Osteocyte (in vitro differentiated cells): ENCODE measurements around the gene RANBP3. TPM values are rescaled to one million over a fixed set of nuclear protein-coding genes. Genes with fewer than 3 reads are reported as not detected.

Experiments
- DNase-seq: peaks from one replicate; pipeline ENCODE4 v3.0.0; 2021; ENCODE audit warnings: mixed read lengths; ENCODE audit not compliant: unreplicated experiment; ENCODE audit errors: extremely low spot score
- H3K27ac Mint-ChIP-seq: one replicate; pipeline ENCODE4 v1.8.0; 2021; ENCODE audit warnings: mild to moderate bottlenecking, mixed read lengths; ENCODE audit not compliant: unreplicated experiment
- H3K27me3 Mint-ChIP-seq: one replicate; pipeline ENCODE4 v1.8.0; 2021; ENCODE audit warnings: mixed read lengths; ENCODE audit not compliant: unreplicated experiment
- H3K36me3 Mint-ChIP-seq: one replicate; pipeline ENCODE4 v1.8.0; 2021; ENCODE audit warnings: mixed read lengths; ENCODE audit not compliant: unreplicated experiment
- H3K4me1 Mint-ChIP-seq: one replicate; pipeline ENCODE4 v1.8.0; 2021; ENCODE audit warnings: mixed read lengths; ENCODE audit not compliant: unreplicated experiment
- H3K4me3 Mint-ChIP-seq: one replicate; pipeline ENCODE4 v1.8.0; 2021; ENCODE audit warnings: mild to moderate bottlenecking, moderate library complexity, mixed read lengths; ENCODE audit not compliant: unreplicated experiment
- H3K9me3 Mint-ChIP-seq: one replicate; pipeline ENCODE4 v1.8.0; 2021; ENCODE audit warnings: mixed read lengths; ENCODE audit not compliant: unreplicated experiment
- total RNA-seq: library from RNA; stranded (reverse); gene quantifications from 2 replicates; pipeline ENCODE4 v1.2.1, GENCODE V29; 2021
- TF ChIP-seq, protein P1 (sequence below): fragments of 200-600 bp; sonication (generic); IDR thresholded peaks from 2 replicates; pipeline ENCODE4 v1.5.0; 2021; ENCODE audit warnings: antibody characterized with exemption, mild to moderate bottlenecking, moderate library complexity

RANBP3 gene
- total RNA-seq, 1 donor from 2014 or later, result 74.9 TPM

DNA sequence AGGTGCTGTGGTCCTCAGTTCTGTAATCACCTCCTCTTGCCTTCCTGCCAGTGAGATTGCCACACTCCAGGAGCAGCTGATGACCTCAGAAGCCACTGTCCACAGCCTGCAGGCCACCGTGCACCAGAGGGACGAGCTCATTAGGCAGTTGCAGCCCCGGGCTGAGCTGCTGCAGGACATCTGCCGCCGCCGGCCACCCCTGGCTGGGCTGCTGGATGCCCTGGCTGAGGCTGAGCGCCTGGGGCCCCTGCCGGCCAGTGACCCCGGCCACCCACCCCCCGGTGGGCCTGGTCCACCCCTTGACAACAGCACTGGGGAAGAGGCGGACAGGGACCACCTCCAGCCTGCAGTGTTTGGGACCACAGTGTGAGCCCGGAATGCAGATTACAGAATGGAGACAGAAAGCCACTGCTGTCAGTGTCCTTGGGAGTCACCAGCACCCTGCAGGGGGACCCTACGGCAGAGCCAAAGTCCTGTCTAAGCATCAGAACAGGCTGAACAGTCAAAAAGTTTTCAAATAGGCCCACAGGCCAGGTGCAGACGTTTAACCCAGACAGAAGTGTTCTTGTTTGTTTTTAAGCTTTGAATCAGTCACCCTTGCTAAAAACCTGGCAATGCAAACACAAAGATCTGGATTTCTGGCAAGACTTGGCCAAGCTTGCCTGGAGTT, 69.0 kb downstream of the RANBP3 start:
- Mint-ChIP-seq H3K36me3 (peaks cover 7% of the 10 kb centered on the region), H3K4me3 (no peak overlapping the region), H3K27me3 (no peaks in the 10 kb centered on the region), H3K9me3 (no peaks in the 10 kb centered on the region), H3K4me1 (peaks cover 14% of the 10 kb centered on the region), H3K27ac (no peak overlapping the region)
- TF ChIP-seq, protein P1, sequence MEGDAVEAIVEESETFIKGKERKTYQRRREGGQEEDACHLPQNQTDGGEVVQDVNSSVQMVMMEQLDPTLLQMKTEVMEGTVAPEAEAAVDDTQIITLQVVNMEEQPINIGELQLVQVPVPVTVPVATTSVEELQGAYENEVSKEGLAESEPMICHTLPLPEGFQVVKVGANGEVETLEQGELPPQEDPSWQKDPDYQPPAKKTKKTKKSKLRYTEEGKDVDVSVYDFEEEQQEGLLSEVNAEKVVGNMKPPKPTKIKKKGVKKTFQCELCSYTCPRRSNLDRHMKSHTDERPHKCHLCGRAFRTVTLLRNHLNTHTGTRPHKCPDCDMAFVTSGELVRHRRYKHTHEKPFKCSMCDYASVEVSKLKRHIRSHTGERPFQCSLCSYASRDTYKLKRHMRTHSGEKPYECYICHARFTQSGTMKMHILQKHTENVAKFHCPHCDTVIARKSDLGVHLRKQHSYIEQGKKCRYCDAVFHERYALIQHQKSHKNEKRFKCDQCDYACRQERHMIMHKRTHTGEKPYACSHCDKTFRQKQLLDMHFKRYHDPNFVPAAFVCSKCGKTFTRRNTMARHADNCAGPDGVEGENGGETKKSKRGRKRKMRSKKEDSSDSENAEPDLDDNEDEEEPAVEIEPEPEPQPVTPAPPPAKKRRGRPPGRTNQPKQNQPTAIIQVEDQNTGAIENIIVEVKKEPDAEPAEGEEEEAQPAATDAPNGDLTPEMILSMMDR, result no peak
- no peak for DNase-seq

DNA sequence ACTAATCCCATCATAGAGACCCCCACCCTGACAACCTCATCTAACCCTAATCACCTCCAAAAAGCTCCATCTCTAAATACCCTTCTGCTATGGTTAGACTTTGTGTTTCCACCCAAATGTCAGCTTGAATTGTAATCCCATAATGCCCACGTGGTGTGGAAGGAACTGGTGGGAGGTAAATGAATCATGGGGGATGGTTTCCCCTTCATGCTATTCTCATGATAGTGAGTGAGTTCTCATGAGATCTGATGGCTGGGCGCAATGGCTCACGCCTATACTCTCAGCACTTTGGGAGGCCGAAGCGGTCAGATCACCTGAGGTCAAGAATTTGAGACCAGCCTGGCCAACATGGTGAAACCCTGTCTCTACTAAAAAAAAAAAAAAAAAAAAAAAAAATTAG, 70.7 kb downstream of the RANBP3 start:
- H3K4me3 Mint-ChIP-seq, result no peak overlapping the region
- TF ChIP-seq, protein P1, result no peak
- H3K9me3 Mint-ChIP-seq, result no peaks in the 10 kb centered on the region
- DNase-seq, result no peak
- no peak overlapping the region for H3K27ac Mint-ChIP-seq
- H3K27me3 Mint-ChIP-seq, result no peaks in the 10 kb centered on the region
- peaks cover 18% of the 10 kb centered on the region for H3K4me1 Mint-ChIP-seq
- H3K36me3 Mint-ChIP-seq, result peaks cover 7% of the 10 kb centered on the region

DNA sequence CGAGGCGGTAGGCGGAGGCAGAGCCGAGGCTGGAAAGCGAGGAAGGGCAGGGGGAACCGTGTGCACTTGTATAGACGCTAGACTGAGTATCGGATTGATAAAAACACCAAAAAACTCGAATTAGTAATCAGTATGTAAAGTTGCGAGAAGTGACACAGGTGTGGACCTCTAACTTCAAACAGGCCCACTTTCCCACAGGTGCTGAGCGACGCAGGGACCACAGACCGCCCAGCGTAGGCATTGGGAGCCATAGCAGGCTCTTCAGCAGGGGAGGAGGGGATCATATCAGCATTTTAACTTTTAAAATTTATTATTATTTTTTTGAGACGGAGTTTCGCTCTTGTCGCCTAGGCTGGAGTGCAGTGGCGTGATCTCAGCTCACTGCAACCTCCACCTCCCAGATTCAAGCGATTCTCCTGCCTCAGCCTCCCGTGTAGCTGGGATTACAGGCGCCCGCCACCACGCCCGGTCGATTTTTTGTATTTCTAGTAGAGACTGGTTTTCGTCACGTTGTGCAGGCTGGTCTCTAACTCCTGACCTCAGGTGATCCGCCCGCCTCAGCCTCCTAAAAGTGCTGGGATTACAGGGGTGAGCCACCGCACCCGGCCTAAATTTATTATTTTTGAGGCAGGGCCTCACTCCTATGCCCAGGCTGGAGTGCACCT, 72.7 kb downstream of the RANBP3 start:
- TF ChIP-seq, protein P1, result no peak
- no peak for DNase-seq
- Mint-ChIP-seq H3K4me3 (peak overlapping the region; percentile 94), H3K36me3 (peaks cover 12% of the 10 kb centered on the region), H3K27ac (no peak overlapping the region), H3K9me3 (no peaks in the 10 kb centered on the region), H3K4me1 (peaks cover 24% of the 10 kb centered on the region), H3K27me3 (no peaks in the 10 kb centered on the region)

DNA sequence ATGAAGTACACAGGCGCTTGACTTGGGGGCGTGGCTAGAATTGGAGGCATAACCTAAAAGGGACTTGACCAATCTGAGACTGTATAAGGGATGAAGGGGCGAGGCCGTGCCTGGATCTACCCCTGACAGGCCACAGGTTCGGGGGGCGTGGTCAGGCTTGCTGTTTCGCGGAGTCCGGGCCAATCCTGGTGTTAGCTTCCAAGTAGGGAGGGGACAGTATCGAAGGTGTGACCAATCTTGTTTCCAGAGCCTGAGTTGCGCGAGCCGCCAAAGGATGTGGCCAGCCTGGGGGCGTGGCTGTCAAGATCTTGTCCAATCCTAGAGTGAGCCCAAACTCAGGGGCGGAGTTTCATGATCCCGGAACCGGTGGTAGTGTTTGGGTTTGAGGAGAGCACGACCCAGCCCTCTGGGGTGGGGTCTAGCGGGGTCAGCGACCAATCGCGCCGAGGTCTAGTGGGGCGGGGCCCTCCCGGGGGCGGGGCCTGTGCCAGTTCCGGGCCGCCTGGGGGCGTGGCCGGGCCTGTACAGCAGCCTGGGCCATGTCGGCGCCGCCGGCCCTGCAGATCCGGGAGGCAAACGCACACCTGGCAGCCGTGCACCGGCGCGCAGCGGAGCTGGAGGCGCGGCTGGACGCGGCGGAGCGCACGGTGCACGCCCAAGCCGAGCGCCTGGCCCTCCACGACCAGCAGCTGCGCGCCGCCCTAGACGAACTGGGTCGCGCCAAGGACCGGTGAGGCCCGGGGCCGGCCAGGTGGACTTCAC, 73.4 kb downstream of the RANBP3 start, which contains the start of gene VMAC:
Gene VMAC, plus strand, starts transcription at position 521 of the 762 bp plus-strand sequence. Its CDS starts 19 bp downstream, at position 540.
- H3K27ac Mint-ChIP-seq, result peak within 1 kb of the TSS; percentile 99
- peaks cover 23% of the 10 kb centered on the region for H3K4me1 Mint-ChIP-seq
- DNase-seq, result peak; percentile 100
- no peaks in the 10 kb centered on the region for H3K27me3 Mint-ChIP-seq
- peak within 1 kb of the TSS; percentile 94 for H3K4me3 Mint-ChIP-seq
- H3K36me3 Mint-ChIP-seq, result peaks cover 10% of the 10 kb centered on the region
- no peaks in the 10 kb centered on the region for H3K9me3 Mint-ChIP-seq
- TF ChIP-seq, protein P1, result no peak
